Ishikawa (cell line): ENCODE data around the gene MGMT.

Source experiments
- EP300 ChIP-seq: IDR thresholded peaks from 2 replicates; pipeline ENCODE4 v1.6.1; 2012; ENCODE audit warnings: borderline replicate concordance
- FOXM1 ChIP-seq: IDR thresholded peaks from 2 replicates; pipeline ENCODE4 v1.6.1; 2012; ENCODE audit warnings: low read depth, borderline replicate concordance
- MAX ChIP-seq: IDR thresholded peaks from 2 replicates; pipeline ENCODE4 v1.6.1; 2012
- NFIC ChIP-seq: IDR thresholded peaks from 2 replicates; pipeline ENCODE4 v1.6.1; 2012
- RAD21 ChIP-seq: IDR thresholded peaks from 2 replicates; pipeline ENCODE4 v1.6.1; 2012; ENCODE audit warnings: low read depth
- YY1 ChIP-seq: IDR thresholded peaks from 2 replicates; pipeline ENCODE4 v1.6.1; 2012; ENCODE audit warnings: low read depth

- TF ChIP-seq RAD21 (no peak), EP300 (no peak), MAX (no peak), FOXM1 (no peak), YY1 (no peak), NFIC (no peak)
Measured at GRCh38 chr10:129689671-129690071, 222.6 kb downstream of the MGMT start.
